DND-41 (cell line): ENCODE results near the gene SEC61B.

Experiments
- CTCF ChIP-seq: IDR thresholded peaks from 2 replicates; pipeline ENCODE4 v1.5.1; 2012; ENCODE audit warnings: borderline replicate concordance, low read length, moderate library complexity, mild to moderate bottlenecking; ENCODE audit not compliant: poor library complexity, severe bottlenecking; ENCODE audit errors: extremely low read depth
- EZH2 ChIP-seq: IDR thresholded peaks from 3 replicates; pipeline ENCODE4 v1.6.1; 2012; ENCODE audit warnings: borderline replicate concordance, low read depth, mild to moderate bottlenecking, moderate library complexity, low read length, inconsistent platforms; ENCODE audit not compliant: severe bottlenecking

- TF ChIP-seq CTCF = no peak
- TF ChIP-seq EZH2 = no peak
These were observed 19.0 kb downstream of the SEC61B start for GRCh38 chr9:99241106-99241505.
